C4-2B (cell line): ENCODE results near the gene CELSR1.

ENCODE experiments used
- H3K27ac ChIP-seq: fragments of 450-650 bp; 2 replicates; pipeline ENCODE4 v1.5.1; 2017
- ZFX ChIP-seq: fragments of 450-650 bp; IDR thresholded peaks from 2 replicates; pipeline ENCODE4 v1.6.1; 2017
- TF ChIP-seq, protein P1 (sequence below): fragments of 450-650 bp; conservative IDR thresholded peaks from 2 replicates; pipeline ENCODE4 v1.5.1; 2017; ENCODE audit warnings: mild to moderate bottlenecking

CELSR1 gene

DNA sequence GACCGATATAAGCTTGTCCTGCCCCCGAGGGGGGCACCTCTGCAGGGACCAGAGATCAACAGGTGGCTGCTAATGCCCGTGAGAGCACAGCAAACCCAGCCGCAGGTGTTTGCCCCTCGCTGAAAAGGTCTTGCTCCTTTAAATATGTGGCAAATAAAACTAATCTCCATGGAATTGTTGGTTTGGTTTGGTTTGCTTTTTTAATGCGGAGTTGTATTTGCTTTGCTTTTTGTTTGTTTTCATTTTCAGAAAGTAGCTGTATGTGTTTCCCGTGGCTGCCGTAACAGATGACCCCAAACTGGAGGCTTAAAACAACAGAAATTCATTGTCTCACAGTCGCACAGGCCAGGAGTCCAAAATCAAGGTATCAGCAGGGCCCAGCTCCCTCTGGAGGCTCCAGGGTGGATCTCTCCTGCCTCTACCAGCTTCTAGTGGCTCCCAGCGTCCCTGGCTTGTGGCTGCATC lies 93.0 kb downstream of the CELSR1 start:
- H3K27ac ChIP-seq, result peak overlapping the region; percentile 30
- TF ChIP-seq, protein P1, sequence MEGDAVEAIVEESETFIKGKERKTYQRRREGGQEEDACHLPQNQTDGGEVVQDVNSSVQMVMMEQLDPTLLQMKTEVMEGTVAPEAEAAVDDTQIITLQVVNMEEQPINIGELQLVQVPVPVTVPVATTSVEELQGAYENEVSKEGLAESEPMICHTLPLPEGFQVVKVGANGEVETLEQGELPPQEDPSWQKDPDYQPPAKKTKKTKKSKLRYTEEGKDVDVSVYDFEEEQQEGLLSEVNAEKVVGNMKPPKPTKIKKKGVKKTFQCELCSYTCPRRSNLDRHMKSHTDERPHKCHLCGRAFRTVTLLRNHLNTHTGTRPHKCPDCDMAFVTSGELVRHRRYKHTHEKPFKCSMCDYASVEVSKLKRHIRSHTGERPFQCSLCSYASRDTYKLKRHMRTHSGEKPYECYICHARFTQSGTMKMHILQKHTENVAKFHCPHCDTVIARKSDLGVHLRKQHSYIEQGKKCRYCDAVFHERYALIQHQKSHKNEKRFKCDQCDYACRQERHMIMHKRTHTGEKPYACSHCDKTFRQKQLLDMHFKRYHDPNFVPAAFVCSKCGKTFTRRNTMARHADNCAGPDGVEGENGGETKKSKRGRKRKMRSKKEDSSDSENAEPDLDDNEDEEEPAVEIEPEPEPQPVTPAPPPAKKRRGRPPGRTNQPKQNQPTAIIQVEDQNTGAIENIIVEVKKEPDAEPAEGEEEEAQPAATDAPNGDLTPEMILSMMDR, result no peak
- no peak for TF ChIP-seq ZFX

DNA sequence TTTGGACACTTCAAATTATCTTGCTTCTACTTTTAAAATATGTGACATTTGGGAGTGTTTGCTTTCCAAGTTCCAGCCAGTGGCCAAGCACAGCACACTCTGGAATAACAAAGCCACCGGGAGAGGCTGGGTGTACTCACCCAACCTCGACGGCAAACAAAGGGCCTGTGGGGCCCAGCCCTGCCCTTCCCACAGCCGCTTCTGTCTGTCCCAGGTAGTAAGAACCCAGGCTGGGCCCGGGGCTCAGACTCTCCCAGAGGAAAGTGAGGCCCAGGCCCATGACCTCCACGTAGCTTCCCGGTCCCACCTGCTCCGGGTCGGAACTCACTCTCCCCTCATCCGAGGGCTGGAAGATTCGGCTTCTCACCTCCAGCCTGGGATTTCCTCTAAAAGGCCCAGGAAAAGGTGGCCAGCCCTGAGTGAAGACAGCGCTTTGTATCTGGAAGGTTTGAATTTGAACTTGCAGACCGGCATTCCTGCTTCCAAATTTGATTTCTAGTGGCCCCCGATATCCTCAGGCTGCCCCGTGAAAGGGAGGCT lies 93.5 kb downstream of the CELSR1 start:
- no peak; the same call in 1 of the 2 replicates for TF ChIP-seq ZFX
- TF ChIP-seq, protein P1, result no peak
- H3K27ac ChIP-seq, result peak overlapping the region; percentile 30

DNA sequence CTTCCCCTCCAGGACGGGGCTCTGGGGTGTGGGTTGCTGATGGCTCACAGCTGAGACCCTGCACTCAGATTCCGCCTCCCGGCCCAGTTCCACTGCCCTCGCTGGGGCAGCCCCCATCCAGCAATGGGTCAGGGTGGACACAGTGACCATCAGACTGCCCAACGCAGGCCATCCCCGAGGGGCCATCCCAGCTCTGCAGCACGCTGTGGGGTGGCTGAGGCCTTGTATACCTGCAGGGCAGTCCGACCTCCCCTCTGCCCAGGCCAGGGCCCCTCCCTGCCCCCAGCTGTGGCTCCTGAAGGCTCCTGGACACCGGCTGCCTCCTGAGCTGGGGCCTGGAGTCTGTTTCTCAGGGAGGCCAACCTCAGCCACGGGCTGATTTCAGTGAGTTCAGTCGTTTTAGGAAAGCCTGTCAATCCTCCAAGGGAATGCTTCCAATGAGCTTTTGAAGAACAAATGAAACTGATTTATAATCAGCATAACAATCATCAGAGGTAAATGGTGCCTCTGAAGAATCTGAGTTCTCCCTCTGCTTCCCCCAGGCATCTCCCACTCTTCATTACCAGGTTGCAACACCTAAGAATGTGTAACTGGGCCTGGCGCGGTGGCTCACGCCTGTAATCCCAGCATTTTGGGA lies 95.1 kb downstream of the CELSR1 start:
- TF ChIP-seq, protein P1, result no peak
- no peak for TF ChIP-seq ZFX
- H3K27ac ChIP-seq, result no peak overlapping the region

DNA sequence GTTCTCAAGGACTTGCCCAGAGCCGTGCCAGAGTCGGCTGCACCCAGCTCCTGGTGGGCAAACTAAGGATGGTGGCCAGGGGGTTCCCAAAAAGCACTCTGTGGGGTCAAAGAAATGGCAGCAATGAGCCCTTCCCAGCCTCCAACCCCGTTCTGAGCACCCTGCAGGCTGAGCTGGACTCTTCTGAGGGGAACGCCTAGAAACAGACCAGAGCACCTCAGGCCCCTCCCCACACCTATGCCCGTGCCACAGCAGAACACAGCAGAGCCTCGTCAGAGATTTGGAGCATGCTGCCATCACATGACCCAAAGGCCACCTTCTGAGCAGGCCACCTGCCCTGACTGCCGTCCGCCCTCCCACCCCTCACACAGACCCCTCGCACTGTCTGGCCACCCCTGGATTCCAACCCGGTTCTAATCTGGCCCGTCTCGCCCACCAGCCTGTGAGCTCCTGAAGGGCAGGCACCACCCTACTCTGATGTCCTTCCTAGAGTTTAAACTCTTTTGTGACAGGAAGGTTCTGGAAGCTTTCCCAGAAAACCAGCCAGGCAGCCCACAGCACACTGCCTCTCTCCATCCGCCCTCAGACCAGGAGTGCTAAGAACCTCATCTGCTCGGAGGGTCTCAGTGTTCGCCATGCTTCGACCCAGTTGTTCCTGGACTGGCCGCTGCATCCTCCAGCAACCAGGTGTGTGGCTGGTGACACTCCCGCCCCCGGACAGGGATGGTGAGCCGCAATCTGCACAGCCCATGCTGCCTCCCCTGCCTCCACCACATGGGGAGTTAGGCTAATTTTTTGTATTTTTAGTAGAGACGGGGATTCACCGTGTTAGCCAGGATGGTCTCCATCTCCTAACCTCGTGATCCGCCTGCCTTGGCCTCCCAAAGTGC lies 97.6 kb downstream of the CELSR1 start:
- TF ChIP-seq, protein P1, result no peak
- TF ChIP-seq ZFX, result no peak

DNA sequence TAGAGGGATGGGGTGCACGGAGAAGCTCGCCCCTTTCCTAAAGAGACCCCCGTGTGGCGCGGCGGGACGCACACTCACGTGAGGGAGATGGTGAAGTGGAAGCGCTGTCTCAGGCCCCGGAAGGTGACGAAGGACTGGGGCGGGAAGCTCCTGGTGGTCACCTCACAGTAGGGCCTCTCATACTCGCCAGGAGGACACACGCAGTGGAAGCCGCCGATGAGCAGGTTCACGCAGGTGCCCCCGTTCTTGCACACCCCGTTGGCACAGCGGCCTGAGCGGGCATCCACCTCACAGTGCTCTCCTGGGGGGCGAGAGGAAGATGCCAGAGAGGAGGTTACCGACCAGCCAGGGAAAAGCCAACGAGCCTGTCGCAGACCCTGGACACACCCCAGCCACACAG lies 98.3 kb downstream of the CELSR1 start:
- H3K27ac ChIP-seq, result no peak overlapping the region
- TF ChIP-seq ZFX, result no peak
- TF ChIP-seq, protein P1, result no peak

More for the DNA sequence above, 97.6 kb downstream of the CELSR1 start:
- H3K27ac ChIP-seq, result no peak overlapping the region

DNA sequence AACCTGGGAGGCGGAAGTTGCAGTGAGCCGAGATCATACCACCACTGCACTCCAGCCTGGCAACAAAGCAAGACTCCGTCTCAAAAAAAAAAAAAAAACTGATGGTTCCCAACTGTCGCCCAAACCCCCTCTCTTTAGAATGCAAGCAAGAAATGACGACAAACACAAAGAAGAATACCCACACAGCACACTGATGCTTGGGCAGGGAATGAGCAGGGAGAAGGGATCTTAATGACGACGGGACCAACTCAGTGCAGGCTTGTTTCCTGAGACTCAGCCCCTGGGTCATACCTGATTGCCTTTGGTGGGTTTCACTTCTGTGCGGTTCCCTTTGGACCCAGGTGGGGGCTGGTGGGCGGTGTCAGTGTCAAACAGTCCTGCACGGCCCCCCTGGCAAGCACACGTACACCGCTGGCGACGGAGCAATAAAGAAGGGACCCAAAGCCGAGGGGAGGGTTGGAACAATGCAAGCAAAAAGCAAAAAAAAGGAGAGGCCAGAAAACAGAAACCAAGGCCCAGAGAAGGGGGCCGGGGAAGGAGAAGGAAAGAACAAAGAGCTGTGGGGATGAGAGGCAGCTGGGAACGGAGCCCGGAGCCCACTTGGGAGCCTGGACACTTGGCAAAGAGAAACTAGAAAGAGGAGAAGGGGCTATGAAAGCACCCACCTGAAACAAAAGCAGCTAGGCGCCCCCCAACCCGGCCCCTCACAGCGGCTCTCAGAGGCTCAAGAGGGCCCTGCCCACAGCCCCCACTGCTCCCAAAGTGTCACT lies 99.6 kb downstream of the CELSR1 start:
- TF ChIP-seq, protein P1, result no peak
- no peak for TF ChIP-seq ZFX
- no peak overlapping the region for H3K27ac ChIP-seq
